ENCODE measurements around the gene SLC10A3.

Gene SLC10A3

GRCh38 chrX:154463611-154464220 lies 26.7 kb downstream of the SLC10A3 start:
- DNase-seq: no peak

GRCh38 chrX:154462396-154462795 lies 28.0 kb downstream of the SLC10A3 start:
- DNase-seq: no peak

- no peak for DNase-seq
Measured at GRCh38 chrX:154460326-154460725, 30.1 kb downstream of the SLC10A3 start.

GRCh38 chrX:154459832-154460231 lies 30.6 kb downstream of the SLC10A3 start:
- no peak for DNase-seq

- no peak for DNase-seq
Measured at GRCh38 chrX:154458954-154459778, 31.3 kb downstream of the SLC10A3 start.

- DNase-seq: peak; percentile 76
Measured at GRCh38 chrX:154458116-154458953, 32.1 kb downstream of the SLC10A3 start, which contains the start of gene PLXNA3. TSS of gene PLXNA3 (plus strand) at chrX:154458281. CDS start at chrX:154460184, 1,903 bp downstream.

GRCh38 chrX:154457491-154458115 lies 32.8 kb downstream of the SLC10A3 start:
- peak; percentile 75 for DNase-seq

GRCh38 chrX:154452823-154453222 lies 37.6 kb downstream of the SLC10A3 start:
- no peak for DNase-seq

GRCh38 chrX:154450312-154450711 lies 40.1 kb downstream of the SLC10A3 start:
- DNase-seq: no peak

- no peak for DNase-seq
Measured at GRCh38 chrX:154449618-154450017, 40.8 kb downstream of the SLC10A3 start.

GRCh38 chrX:154448484-154448883 lies 41.9 kb downstream of the SLC10A3 start:
- no peak for DNase-seq

- DNase-seq: no peak
Measured at GRCh38 chrX:154446430-154446829, 44.0 kb downstream of the SLC10A3 start.

GRCh38 chrX:154445776-154446175 lies 44.7 kb downstream of the SLC10A3 start:
- no peak for DNase-seq

GRCh38 chrX:154444755-154445246 lies 45.6 kb downstream of the SLC10A3 start:
- no peak for DNase-seq

GRCh38 chrX:154443992-154444754 lies 46.3 kb downstream of the SLC10A3 start, which contains the start of gene FAM50A:
TSS of gene FAM50A (plus strand) at chrX:154444141. CDS start at chrX:154444236, 95 bp downstream.
- DNase-seq: peak; percentile 74

GRCh38 chrX:154443479-154443910 lies 46.9 kb downstream of the SLC10A3 start:
- DNase-seq: no peak

- DNase-seq: no peak
Measured at GRCh38 chrX:154441984-154442707, 48.3 kb downstream of the SLC10A3 start.

- peak; percentile 21 for DNase-seq
Measured at GRCh38 chrX:154441564-154441963, 48.9 kb downstream of the SLC10A3 start.

GRCh38 chrX:154440623-154441357 lies 49.6 kb downstream of the SLC10A3 start:
- DNase-seq: no peak

- DNase-seq: no peak
Measured at GRCh38 chrX:154439841-154440240, 50.6 kb downstream of the SLC10A3 start.

Data from CD4-positive, alpha-beta T cell treated with Interleukin-21 for 1 hour (primary cell).